NCI-H2196 (cell line): ENCODE results near the gene FIGNL2.
A peak's percentile ranks its signal among the peaks of the same experiment; 100 is the strongest.
"Not testable (repeated sequence)": the region's sequence is repeated elsewhere in the genome, so short reads cannot be mapped to it uniquely, and the experiment has no call there.

ENCODE experiments used
- DNase-seq: peaks from one replicate; lab custom pipeline; 2025; ENCODE audit not compliant: unreplicated experiment; lab: John Stamatoyannopoulos, UW

FIGNL2 gene, protein sequence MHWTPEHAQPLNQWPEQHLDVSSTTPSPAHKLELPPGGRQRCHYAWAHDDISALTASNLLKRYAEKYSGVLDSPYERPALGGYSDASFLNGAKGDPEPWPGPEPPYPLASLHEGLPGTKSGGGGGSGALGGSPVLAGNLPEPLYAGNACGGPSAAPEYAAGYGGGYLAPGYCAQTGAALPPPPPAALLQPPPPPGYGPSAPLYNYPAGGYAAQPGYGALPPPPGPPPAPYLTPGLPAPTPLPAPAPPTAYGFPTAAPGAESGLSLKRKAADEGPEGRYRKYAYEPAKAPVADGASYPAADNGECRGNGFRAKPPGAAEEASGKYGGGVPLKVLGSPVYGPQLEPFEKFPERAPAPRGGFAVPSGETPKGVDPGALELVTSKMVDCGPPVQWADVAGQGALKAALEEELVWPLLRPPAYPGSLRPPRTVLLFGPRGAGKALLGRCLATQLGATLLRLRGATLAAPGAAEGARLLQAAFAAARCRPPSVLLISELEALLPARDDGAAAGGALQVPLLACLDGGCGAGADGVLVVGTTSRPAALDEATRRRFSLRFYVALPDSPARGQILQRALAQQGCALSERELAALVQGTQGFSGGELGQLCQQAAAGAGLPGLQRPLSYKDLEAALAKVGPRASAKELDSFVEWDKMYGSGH

DNA sequence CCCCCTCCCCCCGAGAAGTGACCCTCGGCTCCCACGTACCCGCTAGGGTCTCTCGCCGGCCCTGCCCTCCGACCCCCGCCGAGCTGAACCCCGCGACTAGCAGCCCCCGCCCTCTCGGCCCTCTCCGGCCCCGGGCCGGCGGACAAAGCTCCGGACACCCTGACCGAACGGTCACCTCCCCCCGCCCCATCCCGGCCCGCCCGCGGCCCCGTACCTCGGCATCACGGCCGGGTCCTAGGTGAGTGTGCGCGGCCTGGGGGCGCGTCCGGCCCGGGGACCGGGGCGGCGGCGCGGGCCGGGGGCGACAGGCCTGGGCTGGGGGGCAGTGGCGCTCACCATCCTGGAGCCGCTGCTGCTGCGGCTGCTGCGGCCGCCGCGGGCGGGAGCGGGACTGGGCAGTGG is at the start of gene FIGNL2:
Gene FIGNL2 (minus strand): TSS at position 393 of the 402 bp plus-strand sequence. CDS start 26,305 bp downstream, outside the sequence.
- DNase-seq = no peak

DNA sequence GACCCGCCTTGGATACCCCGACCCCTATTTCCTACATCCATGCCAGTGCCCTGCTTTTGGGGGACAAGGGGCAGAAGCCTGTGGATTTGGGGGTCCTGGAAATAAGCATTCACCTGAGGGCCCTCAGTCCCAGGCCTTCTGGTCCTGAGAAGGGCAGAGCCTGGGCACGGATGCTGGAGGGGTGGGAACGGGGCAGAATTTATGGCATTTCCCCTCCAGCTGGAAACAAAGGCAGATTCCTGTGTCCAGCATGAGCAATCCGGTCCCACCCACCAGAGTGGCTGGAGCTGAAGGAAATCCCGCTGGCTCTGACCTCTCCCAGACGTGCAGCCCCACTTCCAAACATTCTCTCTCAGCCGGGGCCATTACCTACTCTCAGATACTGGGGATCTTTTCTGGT is 48.7 kb upstream of the FIGNL2 start:
- no peak for DNase-seq

DNA sequence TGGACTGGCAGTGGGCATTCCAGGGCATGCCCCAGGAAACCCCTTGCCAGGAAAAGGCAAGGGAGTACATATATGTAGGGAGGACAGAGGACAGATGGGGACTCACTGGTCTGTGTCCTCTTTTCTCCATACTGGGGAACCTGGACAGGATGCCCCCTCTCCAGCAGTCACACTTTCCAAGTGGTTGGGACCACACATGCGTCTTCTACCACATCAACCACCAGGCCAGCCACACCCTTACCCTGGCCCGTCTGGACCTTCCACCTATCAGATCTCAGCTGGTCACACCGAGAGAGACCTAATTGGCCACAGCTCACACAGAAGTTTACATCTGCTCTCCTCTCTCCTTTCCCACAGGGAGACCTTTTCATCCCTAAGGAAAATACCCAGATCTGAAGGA is 47.7 kb upstream of the FIGNL2 start:
- no peak for DNase-seq

DNA sequence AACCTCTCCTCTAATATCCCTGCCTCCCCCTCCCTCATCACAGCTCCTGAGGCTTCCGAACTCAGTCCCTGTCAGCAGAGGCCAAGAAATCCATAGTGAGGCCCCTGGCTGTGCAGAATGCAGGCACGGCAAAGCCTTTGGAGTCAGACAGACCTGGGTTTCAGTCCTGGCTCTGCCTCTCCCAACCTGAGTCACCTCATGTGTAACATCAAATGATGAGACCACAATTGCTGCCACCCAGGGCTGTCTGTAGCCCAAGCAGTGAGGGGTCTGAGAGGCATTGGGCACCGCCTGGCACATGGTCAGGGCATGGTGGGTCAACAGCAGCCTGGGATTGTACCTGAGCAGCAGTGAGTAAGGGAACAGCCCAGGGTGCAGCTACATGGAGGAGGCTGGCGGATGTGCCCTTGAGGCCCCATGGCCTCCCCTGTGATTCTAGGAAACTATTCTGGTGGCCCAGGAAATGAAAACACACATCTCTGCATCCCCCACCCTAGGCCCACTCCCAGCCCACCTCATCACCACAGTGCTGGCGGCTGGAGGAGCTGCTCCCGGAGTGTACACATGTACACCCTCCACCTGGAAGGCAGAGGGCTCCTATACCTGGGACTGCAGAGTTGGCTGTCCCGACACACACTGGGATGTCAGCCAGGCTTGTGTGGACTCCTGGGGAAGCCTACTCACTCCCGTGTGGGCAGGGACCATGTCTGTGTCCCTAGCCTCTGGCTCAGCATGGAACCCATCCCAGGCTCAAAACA is 47.0 kb upstream of the FIGNL2 start:
- DNase-seq = no peak

DNA sequence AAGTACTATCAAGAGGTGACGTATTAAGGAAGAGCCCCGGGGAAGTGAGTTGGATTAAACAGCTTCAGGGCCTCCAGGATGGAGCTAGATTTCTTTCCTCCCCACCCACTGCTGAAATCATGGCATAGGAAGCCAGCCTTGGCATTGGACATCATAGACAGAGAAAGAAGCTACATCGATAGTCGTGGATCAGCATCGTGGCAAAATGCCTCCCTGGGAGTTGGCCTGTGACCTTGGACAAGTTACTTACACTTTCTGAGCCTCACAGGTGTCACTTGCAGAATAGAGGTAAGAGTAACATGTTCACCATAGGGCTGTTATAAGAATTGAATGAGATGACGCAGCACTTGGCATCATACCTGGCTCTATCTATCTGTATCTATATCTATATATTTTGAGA is 45.3 kb upstream of the FIGNL2 start:
- DNase-seq = no peak

DNA sequence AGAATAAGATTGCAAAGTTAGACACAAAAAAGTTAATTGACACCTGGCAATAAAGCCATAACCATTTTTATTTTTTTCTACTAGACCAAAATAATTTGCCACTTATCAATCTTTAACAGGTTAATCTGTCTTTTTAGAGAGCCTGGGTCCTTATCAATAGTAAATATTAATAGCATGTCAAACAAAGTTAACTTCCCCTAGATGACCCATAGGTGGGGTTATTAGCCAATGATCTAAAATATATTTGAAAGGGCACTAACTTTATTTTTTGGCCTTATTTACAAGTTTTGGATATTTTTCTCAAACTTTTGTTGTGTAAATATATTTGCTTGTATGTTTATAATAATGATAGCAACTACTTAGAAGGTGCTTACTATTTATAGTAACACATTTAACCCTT is 43.3 kb upstream of the FIGNL2 start:
- peak; percentile 15 for DNase-seq

DNA sequence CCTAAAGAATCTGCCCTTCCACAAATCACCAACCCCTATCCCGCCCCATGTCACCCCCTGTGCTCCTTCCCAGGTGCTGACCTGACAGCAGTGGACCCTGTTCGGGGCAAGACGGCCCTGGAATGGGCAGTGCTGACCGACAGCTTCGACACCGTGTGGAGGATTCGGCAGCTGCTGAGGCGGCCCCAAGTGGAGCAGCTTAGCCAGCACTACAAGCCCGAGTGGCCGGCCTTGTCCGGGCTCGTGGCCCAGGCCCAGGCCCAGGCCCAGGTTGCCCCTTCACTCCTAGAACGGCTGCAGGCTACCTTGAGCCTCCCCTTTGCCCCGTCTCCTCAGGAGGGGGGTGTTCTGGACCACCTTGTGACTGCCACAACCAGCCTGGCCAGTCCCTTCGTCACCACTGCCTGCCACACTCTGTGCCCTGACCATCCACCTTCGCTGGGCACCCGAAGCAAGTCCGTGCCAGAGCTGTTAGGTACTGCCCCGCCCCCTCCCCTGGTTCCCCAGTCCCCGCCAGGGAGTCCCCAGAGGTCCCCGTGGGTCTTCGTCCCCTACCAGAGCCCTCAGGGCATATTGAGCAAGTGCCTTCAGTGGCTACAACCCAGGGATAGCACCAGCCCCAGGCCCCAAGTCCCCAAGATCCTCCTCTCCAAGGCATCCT is 42.1 kb upstream of the FIGNL2 start:
- no peak for DNase-seq

DNA sequence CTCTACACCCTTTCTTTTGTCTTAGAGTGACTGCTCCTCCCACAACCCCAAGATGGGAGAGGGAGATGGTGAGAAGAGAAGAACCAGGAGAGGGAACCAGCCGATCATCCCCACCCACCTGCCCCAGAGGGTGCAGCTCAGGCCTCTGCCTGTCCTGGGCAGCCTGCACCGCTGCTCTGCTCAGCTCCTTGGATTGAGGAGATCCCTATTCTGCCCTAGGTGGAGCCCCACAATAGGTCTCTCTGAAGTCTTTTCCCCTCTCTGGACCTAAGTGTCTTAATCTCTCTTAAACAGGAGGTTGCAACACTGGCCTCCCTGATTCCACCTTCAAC is 41.6 kb upstream of the FIGNL2 start:
- DNase-seq = no peak

DNA sequence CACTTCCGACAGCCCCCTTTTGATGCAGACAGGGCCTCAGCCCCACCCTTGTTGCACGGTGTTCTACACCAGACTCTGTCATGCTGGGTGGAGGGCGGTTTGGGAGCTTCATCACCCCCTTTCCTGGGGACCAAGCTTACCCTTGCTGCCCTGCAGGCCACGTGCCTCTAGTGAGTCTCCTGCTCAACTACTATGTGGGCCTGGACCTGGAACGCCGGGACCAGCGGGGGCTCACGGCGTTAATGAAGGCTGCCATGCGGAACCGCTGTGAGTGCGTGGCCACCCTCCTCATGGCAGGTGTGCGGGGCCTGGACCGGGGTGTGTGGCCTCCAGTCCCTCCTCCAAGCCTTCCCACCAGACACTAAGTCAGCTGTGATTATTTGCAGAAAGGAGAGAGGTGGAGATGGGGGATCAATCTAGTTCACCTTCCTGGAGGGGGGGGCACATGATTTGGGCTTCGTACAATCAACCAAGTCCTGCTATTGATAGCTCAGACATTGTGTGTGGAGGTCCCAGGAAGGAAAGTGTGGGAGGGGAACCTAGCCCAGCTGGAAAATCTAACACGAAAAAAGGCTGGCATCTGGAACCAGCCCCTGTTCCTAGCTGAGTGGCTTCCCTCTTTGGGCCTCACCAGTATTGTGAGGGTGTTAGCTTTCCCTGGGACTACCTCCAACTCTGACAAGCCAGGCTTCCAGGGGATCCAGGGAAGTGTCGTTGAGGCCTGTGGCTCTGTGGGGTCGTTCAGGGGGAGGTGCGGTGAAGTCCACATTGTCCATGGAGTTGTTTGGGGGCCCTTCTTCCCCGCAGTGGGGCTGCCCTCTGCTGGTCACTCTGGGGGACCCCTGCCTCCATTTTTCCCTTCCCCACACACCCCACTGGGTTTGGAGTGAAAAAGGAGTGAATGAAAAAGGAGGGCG is 41.0 kb upstream of the FIGNL2 start:
- no peak for DNase-seq

DNA sequence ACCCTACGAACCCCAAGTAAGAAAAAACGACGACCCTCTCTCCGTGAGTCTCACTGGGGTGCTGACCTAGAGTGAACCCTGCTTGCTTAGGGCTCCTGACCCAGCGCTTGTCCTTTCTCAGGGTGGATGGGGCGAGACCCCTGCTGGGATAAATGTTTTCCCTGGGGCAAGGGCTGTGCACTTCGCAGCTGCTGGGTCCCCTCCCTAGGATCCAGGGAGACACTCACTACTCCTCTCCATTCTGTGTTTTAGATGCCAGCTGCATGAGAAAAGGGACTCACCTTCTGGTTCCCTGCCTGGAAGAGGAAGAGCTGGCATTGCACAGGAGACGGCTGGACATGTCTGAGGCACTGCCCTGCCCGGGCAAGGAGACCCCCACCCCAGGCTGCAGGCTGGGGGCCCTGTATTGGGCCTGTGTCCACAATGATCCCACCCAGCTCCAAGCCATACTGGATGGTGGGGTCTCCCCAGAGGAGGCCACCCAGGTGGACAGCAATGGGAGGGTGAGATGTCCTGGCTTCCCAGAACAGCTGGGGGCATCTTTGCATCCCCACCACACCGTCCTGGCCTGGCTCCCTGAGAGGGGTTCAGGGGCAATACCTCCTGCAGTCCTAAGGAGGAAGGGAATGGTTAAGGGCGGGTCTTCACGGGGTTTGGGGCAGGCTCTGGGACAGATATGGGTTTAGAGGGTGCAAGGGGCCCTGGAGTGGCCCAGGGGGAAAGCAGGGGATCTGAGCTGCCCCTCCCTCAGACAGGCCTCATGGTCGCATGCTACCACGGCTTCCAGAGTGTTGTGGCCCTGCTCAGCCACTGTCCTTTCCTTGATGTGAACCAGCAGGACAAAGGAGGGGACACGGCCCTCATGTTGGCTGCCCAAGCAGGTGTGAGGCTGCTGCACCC is 40.0 kb upstream of the FIGNL2 start:
- DNase-seq = no peak

DNA sequence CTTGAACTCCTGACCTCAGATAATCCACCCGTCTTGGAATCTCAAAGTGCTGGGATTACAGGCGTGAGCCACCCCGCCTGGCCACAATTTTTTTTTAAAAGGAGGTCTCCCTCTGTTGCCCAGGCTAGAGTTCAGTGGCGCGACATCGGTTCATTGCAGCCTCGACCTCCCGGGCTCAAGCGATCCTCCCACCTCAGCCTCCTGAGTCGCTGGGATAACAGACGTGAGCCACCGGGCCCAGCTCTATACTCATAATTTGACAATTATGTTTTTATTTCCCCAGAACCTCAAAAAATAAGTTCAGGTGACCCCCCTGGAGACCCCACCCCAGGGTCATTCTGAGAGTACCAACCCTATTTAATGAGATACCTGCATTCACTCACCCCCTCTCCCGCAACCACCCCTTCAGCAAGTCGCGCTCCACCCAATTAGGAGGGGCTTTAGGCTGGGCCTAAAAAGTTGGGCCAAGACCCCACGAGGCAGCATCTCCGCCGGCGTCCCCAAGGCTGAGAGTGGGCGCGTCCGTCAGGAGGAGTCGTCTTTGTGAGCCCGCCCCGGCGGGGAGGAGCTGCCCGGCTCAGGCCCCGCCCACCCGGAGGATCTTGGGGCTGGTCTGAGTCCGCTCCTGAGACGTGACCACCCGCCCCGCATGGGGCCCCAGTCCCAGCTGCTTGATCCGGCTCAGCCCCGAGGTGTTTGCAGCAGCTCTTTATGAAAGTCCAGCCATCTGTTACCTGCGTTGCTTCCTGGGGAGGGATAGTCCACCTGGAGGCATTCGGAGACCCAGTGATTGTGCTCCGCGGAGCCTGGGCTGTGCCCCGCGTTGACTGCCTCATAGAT is 39.2 kb upstream of the FIGNL2 start, which contains the start of gene ANKRD33:
Gene ANKRD33 (plus strand): TSS at position 628 of the 840 bp plus-strand sequence. CDS start 84 bp downstream, at position 712.
- no peak for DNase-seq

DNA sequence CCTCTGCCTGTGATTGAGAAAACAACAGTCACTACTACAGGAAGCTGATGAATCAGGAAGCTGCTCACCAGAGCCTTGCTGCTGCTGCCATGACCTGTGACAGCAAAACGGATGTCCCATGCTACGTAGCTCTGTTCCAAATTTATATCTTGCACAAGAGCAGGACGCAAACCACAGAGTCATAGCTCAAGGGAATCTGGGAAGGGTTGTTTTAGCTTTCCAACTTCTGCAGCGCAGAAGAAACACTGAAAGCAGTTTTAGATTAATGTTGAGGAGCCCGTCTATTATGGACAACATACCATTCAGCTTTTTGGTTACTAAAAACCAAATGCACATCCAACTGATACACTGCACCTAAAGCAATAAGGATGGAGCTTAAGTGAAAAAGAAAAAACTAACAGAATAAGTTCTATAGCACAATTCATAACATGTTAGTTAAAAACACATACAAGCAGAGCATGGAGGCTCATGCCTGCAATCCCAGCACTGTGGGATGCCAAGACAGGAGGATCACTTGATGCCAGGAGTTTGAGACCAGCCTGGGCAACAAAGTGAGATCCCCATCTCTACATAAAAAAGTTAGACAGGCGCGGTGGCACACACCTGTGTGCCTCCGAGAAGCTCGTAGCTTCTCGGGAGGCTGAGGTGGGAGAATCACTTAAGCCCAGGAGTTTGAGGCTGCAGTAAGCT is 37.6 kb upstream of the FIGNL2 start:
- no peak for DNase-seq

DNA sequence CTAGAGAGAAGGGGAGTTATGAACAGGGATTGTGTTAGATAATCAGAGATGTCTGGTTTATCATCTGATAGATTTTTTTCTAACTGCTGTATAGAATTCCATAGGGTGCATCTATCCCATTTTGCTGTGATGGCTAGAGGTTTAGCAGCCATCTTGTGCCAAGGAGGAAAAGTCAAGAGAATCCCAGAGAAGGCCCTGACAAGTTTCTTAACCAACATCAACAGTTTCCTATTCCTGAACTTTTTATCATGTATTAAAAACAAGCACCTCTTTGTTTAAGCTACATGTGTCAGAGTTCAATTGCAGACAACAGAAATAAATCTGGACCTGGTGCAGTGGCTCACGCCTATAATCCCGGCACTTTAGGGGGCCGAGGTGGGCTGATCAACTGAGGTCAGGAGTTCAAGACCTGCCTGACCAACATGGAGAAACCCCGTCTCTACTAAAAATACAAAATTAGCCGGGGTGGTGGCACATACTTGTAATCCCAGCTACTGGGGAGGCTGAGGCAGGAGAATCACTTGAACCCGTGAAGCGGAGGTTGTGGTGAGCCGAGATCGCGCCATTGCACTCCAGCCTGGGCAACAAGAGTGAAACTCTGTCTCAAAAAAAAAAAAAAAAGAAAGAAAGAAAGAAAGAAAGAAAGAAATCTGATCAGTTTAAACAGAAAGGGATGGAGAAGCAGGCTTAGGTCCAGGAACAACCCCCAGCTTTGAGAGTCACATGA is 36.9 kb upstream of the FIGNL2 start:
- not testable (repeated sequence) for DNase-seq

DNA sequence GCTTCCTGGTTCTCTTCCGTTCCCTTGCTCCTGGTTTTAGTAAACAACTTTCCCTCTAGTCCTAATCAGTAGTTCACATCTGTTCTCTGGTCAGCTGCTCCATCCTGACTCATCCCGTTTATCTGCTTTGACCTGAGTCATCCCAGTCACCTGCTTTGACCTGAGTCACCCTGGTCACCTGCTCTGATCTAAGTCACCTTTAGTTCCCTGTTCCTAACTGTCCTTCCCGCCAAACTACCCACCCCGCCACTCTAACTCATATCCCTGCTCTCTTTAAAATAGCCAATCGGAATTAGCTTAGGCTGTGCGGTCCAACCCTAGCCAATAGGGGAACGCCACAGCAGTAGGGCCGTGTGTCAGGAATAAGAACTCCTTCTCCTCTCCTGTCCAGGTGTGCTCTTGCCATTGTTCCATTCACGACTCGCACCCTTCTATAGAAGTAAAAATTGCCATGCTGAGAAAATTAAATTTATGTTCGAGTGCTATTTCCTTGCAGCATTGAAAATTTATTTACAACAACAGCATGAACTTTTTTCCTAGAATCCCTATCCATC is 36.2 kb upstream of the FIGNL2 start:
- DNase-seq = no peak

DNA sequence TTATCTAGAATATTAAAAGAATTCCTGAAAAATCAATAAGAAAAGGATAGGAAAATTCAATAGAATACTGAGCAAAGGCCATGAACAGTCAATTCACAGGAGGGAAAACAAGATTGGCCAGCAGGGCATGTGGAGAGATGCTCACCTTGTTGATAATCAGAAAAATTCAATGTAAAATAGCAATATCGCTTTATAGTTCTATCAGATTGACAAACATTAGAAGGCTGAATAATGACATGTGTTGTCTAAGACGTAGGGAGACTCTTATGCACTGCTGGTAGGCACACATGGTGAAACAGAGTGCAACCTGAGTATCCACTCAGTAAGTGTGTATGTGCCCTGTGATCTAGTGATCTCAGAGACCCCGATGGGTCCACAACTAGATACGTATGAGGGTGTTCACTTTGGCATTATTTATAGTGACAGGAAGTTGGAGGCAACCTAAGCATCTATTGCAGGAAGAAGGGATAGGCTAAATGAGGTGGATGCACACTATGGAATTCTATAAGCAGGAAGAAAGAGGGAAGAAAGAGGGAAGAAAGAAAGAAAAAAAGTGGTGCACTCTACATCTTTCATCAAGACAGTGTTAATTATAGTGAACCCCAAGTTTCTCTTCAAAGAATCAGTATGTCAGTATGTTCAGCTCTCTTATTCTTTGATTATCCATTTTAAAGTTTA is 35.6 kb upstream of the FIGNL2 start:
- DNase-seq = no peak

DNA sequence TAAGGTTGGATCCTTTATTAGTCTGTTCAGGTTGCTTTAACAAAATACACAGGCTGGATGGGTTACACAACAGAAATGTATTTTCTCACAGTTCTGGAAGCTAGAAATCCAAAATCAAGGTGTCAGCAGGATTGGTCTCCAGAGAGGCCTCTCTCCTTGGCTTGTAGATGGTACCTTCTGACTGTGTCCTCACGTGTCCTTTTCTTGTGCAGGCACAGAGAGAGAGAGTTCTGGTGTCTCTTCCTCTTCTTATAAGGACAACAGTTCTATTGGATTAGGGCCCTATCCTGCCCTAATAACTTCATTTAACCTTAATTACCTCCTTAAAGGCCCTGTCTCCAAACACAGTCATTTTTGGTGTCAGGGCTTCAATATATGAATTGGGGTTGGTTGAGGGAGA is 34.8 kb upstream of the FIGNL2 start:
- DNase-seq = no peak
